HG02884 (cell line): ENCODE data around the gene LCMT1.
"Not testable (repeated sequence)": the region's sequence is repeated elsewhere in the genome, so short reads cannot be mapped to it uniquely, and the experiment has no call there.

Experiments used
- ATAC-seq: cut with Tn5 transposase; IDR thresholded peaks from one replicate; pipeline ENCODE4 v1.9.1; 2021; ENCODE audit warnings: mild to moderate bottlenecking, moderate library complexity; ENCODE audit not compliant: unreplicated experiment

The LCMT1 gene

DNA sequence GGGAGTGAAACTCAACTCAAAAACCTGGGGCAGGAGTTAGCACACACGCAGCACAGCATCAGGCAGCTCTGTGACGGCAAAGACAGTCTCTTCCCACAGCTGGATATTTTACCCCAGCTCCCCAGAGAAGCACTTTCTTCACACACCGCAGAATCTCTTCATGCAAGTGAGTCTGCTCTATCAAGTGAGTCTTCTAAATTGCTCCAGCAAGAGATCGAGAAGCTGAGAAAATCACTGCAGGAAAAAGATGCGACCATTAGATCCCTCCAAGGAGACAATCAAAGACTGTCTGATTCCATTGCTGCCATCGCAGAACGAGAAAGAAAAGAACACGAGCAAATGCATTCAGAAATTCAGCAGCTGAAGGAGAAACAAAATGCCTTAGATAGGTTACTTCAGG, 16.9 kb upstream of the LCMT1 start:
- ATAC-seq = no peak

DNA sequence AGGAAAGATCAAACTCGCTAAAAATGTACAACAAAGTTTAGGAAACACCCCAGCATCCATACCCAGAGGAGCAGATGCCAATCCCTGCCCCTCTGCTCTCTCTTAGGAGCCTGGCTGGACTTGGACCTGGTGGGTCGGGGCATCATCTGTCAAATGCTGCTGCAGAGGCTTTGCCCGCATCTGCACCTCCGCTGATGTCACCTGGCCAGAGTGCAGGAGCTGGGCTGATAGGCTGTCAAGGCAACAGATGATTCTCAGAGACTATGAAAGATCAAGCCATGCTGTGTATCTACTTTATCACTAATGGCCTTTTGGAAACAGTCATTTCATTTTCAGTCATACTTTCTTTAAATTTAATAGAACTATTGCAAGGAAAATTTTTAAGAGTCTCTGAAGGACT, 15.9 kb upstream of the LCMT1 start:
- no peak for ATAC-seq

DNA sequence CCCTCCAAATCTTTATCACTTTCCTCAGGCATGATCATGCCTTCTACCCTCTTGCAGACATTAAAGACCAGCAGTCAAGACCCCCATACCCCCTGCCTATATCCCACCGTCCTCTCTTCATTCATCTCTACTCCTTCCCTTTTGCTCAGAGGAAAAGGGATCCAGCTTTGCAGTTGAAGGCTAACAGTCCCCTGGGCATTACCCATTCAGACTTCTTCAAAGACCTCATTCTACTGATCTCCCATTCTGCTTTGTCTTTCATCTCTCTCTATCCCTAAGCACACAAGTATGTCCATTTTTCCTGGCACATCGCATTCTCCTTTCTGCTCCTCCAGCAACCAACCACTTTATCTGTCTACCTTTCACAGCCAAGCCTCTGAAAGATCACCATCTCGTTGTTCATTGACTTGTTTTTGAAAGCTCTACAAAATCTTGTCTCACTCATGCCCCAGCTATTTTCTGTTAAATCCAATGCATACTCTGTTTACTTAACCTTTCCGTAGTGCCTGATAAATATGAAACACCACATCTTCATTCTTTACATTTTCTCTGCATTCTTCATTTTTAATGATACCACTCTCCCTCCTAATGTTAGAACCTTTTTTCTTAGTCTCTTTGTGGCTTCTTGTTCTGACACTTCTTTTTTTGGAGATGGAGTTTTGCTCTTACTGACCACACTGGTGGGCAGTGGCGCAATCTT, 14.1 kb upstream of the LCMT1 start:
- no peak for ATAC-seq

DNA sequence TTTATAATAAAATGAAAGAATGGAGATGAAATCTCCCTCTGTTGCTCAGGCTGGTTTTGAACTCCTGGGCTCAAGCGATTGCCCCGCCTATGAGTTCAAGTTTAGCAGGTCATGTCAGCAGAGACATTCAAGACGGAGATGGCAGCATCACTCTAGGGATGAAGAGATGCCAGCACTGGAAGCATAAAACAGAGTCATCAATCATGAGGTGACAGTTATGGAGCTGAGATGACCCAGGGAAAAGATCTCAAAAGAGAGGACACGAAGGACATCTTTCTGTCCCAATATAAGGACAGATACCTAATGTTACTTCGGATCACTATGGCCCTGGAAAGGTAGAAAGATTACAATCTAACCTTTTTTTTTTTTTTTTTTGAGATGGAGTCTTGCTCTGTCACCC, 11.0 kb upstream of the LCMT1 start:
- no peak for ATAC-seq

DNA sequence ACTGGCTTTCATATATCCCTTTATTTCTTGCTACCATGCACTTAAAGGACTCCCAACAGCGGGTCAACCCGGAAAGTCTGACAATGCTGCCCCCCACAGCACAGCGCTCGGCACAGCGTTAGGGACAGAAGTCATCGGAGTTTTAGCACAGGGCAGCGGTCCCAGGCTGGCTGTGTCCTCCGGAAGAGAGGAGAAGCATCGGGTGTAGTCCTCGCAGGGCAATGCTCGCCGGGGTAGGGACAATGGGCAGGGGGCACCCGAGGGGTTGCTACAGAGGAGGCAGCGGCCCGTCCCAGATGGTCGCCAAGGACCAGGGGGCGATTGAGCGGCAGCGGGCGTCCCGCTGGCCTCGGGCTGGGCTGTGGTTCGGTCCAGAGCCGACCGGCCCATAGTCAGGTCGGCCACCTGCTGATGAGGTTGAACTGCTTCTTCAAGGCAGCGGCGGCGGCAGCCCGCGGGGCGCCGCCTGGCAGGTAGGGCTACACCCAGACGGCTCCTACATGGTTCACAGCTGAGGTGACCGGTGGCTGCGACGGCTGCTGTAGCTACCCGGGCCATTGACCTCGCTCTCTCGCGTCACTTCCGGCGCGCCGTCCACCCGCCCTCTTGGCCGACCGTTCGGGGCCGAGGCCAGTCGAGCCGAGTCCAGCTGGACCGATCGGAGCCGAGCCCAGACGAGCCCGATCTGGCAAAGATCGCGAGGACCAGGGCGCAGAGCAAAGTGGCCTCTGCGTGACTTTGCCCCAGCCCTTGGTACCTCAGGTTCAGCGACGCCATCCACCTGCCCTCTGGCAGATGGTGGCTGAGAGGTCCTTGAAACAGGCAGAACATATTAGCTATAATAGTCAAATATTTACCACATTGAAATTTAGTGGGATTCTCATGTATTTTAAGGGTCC, 4.7 kb upstream of the LCMT1 start:
- peak; percentile 49 for ATAC-seq

DNA sequence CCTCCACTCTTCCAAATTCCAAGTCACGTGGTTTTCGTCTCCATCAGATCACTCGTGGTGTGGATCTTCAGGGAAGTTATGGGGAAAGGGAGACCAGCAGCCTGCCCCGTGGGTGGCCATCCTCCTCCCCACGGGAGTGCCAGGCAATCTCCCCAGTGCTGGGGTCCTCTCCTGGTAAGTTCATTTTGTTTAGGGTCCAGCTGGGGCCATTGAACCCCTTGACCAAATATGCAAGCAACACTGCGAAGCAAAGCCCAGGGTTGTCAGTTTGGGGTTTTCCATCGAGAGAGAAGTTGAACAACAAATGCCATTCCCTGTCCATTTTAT, 4.1 kb upstream of the LCMT1 start:
- no peak for ATAC-seq

DNA sequence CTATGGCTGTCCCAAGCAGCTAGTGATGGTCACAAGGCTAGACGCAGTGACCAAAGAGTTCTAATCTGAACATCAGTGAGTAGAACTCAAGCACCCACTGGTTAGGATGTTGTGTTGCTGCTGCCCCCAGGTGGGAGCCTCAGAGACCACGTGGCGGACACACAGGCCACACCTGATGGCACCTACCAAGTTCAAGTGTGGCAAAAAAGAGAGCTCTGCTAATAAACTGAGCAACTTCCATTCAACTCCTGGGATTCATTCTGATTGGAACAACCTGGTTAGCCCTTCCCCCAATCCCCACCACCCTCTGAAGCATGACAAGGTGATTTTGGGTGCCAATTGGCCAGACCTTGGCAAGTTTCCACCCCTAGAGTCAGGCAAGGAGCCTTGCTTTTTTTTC, 3.5 kb upstream of the LCMT1 start:
- ATAC-seq = no peak

DNA sequence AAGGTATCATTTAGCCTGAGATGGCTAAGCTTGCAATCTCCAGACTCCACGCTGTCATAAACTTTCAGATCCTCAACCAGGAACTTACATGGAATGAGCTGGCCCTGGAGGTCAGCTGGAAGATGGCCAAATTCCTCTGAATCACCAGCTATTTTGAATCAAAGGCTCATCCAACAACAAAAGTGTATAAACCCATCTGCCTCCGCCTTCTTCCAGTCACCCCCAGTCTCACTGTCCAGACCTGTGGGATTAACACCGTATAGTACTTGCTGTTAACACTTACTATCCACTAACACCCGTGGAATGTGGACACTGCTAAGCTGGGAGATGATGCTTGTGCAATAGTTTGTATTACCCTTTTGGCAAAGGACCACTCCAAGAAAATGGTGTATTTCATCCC, 1.9 kb upstream of the LCMT1 start:
- ATAC-seq = no peak

DNA sequence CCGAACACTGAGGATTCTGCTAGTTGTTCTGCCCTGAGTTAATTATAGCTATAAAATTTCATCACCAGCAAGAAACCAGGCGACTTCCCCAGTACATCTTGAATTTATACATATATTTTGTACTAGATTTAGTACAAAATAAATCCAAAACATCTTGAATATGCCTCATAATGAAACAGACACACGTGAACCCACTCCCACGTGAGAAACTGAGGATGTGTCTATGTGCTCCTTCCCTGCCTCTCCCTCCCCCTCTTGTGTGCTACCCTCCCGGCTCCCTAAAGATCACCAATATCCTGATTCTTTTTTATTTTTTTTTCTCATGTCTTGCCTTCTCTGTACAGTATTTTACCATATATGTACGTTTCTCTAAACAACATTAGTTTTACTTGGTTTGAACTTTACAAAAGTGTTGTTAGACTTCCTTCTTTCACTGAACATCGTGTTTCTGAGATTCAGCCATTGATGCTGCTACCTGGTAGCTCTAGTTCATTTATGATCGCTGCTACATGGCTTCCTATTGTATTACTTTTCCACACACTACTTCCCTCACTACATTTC, 1.1 kb upstream of the LCMT1 start:
- no peak for ATAC-seq

DNA sequence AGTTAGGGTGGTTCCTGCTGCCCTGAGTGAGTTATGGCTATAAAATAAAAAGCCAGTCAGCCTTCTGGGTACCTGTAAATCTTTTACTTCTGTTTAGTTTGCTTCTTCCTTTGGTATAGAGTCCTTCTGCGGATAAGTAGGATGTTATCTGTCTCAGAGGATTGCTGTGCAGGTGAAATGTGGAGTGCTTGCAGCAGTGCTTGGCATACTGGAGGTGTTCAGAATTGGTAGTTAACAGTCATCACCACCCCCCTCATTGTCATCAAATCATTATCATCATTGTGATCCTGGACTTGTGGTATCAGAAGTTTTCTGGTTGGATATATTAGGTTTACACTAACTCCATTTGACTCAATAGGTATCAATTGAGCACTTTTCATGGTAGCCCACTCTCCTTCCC, 2.6 kb downstream of the LCMT1 start:
- ATAC-seq = no peak

DNA sequence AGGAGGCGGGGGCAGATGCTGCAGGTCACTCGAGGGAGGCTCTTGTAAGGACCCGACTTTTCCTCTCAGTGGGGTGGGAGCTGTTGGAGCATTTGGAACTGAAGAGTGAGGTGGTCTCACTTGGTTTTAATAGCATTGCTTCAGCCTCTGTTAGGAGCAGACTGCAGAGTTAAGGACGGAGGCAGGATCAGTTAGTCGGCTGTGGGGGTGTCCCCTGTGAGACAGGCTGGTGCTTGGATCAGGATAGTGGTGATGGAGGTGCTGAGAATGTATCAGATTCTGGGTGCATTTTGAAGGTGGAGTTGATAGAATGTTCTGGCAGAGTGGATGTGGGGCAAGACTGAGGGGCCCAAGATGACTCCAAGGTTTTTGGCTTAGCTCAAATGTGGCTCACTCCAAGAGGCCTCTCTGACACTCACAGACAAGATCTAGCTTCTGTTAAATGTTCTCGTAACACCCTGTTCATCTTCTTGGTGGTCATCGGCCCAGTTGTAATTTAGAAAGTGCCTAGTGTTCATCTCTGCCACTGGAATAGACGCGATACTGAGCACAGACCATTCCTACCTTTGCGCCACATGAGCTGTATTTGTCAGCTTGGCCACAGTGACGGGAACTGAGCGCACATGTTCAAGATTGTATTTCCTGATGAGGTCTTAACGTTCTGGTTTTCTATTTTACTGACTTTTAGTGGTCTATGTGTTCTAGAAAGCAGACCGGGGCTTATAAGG, 7.5 kb downstream of the LCMT1 start:
- ATAC-seq = no peak

DNA sequence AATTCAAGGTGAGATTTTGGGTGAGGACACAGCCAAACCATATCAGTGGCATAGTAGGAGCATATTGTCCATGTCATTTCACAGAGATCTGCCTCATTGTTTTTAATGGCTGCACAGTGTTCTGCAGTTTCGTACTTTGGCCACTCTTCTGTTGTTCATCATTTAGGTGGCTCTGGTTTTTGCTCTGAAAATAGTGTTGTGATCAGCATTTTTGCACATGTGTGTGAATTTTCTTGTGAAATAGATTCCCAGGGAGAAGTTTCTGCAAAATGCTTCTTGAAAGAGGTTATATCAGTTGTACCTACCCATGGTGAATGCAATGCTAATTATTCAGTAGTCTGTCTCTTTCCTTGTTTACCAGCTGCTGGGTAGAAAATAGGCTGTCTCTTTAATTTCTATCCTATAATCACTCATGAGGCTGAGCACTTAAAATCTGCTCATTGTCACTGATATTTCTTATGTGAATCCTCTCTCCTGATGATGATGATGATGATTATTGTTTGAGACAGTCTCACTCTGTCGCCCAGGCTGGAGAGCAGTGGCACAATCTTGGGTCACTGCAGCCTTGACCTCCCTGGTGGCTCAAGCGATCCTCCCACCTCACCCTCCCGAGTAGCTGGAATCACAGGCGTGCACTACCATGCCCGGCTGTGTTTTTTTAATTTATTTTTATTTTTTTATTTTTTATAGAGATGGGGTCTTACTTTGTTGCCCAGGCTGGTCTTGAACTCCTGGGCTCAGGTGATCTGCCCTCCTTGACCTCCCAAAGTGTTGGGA, 10.5 kb downstream of the LCMT1 start:
- ATAC-seq = no peak

DNA sequence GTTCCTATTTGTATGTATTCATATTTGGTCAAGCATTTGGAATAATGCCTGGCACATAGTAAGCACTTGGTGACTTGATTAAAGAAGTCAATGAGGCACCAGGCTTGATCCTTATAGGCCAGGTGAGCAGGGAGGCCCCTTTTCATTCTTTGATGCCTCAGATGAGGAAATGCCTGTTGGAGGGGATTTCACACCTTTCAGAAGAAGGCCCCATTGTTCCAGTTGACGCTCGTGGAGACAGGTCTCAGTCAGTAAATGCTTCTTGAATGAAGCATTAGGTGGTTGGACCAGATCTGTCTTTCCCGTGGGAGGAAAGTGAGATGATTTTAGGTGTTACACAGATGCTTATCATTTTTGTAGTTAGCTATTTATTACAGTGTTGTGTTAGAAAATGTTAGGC, 13.0 kb downstream of the LCMT1 start:
- ATAC-seq = no peak

DNA sequence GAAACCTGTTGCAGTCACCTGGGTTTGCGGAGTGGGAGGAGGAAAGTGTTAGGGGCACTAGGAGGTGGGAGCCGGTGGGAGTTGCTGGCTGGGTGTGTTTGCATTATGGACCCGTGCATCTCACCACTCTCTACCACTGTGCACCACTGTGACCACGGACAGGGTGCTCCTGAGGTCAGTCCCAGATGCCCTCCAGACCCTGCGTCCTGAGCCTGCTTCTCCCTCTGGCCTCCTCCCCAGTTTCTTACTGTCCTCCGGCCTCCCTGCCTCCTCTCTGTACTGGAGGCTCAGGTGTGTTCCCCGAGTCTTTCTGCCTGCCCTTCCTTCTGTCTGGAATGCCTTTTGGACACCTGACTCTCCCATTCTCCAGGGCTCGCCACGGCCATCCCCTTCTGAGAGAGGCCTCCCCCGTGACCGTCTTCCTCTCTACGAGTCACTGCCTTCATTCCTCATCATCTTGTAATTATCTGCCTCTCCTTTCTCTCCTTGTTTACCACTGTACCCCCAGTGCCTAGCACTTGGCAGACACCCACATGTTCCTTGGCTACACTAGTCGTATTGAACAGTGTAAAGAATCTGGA, 14.6 kb downstream of the LCMT1 start:
- not testable (repeated sequence) for ATAC-seq

DNA sequence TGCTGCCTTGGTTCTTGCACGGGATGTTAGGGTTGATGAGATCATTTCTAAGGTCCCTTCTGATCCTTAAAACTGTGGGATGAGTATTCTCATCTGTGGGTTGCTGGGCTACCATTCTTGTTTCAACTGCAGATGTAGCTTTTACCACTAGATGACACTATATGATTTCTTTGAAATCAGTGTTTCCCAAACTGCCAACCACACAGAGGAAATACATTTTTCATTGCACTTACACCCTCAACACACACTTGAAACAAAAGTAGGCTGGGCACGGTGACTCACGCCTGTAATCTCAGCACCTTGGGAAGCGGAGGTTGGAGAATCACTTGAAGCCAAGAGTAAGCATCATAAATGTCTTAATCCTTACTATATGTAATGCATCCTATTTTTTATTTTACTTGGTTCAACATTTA, 15.3 kb downstream of the LCMT1 start:
- ATAC-seq = no peak

DNA sequence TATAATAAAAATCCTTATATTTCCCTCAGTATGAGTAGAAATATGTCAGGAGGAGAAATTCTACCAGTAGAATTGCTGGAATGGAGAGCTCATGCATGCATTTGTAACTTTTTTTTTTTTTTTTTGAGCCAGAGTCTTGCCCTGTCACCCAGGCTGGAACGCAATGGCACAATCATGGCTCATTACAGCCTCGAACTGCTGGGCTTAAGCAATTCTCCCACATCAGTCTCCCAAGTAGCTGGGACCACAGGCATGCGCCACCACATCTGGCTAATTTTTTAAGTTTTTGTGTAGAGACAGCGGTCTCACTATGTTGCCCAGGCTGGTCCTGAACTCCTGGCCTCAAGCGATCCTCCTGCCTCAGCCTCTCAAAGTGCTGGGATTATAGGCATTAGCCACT, 21.2 kb downstream of the LCMT1 start:
- ATAC-seq = not testable (repeated sequence)

DNA sequence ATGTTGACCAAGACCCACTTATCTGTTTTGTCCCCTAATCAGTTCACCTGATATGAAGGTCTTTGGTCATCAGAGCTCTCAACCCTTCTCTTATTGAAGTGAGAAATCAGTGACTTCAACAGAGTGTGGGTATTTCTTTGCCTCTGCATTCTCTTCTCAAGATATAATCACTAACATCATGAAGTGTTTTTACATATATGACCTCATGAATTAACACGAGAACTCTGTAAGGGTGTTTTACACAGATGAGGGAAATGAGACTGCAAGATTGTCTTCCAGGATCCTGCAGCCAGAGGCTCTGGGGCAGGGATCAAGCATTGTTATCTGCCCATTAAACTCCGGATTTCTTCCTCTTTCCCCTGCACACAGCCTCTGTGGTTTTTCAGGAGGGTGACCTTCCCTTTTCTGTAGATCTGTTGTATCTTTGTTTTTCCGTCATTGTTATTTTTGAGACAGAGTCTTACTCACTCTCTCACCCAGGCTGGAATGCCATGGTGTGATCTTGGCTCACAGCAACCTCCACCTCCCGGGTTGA, 22.7 kb downstream of the LCMT1 start:
- ATAC-seq = no peak

DNA sequence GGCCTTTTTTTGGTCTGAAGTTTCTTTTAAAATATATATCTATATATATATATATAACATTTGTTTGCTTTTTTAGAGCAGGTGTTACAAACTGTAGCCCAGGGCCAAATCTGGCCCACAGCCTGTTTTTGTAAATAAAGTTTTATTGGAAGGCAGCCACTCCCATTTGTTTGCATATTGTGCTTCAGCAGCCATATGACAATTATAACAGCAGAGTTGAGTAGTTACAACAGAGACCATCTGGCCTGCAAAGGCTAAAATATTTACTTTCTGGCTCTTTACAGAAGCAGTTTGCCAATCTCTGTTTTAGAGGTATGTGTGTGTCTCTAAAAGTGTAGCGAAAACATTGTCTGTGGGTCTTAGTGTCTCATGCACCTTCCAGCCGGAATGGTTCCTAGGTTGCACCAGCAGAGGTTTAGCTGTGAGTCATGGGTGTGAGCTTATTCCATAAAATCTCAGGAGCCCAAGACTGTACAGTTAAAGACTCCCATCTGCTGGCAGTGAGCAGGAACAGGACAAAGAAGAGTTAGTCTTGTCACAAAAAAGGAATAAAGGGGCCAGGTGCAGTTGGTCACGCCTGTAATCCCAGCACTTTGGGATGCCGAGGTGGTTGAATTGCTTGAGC, 23.8 kb downstream of the LCMT1 start:
- ATAC-seq = no peak

DNA sequence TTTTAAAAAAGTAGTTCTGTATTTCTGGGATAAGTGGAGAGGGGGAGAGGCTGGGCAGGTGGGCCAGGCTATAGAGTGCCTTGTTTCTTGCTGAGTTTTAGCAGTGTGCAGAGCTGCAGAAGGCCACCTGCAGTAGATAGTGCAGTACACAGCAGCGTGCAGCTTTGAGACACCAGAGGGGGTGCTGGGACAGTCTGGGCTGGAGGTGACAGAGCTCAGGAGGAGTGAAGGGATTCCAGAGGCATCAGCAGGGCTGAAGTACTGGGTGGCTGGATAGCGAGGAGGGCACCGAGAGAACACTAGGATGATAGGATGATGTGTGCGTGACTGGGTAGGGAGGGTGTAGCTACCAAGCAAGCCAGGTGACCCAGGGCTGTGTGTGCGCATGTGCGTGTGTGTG, 26.6 kb downstream of the LCMT1 start:
- no peak for ATAC-seq

DNA sequence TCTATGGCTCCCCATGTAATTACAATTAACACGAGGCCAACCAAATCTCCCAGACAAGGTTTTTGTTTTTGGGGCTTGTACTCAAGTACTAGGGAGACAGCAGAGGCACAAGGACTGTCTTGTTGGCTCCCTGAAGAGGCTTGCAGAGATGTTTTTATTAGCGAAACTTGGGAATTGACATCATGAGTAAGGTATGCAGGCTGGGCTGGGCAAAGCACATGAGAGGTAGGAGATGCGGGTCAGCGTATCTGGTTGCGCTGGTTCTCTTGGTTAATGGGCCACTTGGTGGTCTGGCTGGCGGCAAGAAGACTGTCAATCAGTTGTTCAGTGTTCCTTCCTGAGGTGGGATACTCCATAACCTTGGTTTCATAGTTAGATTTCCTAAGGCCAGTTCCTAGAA, 28.9 kb downstream of the LCMT1 start:
- no peak for ATAC-seq
